Endothelial cell of umbilical vein (primary cell): ENCODE measurements around the gene ZNF423. TPM values are rescaled to one million over a fixed set of nuclear protein-coding genes. Genes with fewer than 3 reads are reported as not detected.

Experiments
- BruUV-seq: library from RNA; stranded (reverse); fragments of 400-500 nt; replicated peaks from 2 replicates; lab custom pipeline; 2021; lab: Mats Ljungman, UMichigan
- CTCF ChIA-PET: fragments of 300-600, 350-600 bp; sonication (Branson Sonifier 250); formaldehyde crosslinking; loops from one replicate; lab custom pipeline; 2021; ENCODE audit warnings: antibody characterized with exemption, inconsistent platforms; lab: Charles Lee
- POLR2A ChIA-PET: fragments of 300-600, 350-600 bp; sonication (Branson Sonifier 250); formaldehyde crosslinking; loops from one replicate; lab custom pipeline; 2021; ENCODE audit warnings: antibody characterized with exemption, inconsistent platforms; lab: Charles Lee
- DNase-seq: peaks from one replicate; pipeline ENCODE4 v3.0.0-alpha.2; 2011; ENCODE audit warnings: low read depth, low spot score
- FAIRE-seq: peaks from 2 replicates; lab custom pipeline; 2011; peaks lifted over from hg19 to GRCh38; lab: Jason Lieb, UNC
- H2AFZ ChIP-seq: 2 replicates; pipeline ENCODE4 v1.6.0; 2012; ENCODE audit warnings: low read depth, low read length, control low read depth, inconsistent platforms
- H3K27ac ChIP-seq: 2 replicates; pipeline ENCODE4 v1.5.1; 2011; ENCODE audit warnings: low read depth, mild to moderate bottlenecking, control low read depth, low read length, moderate library complexity; ENCODE audit not compliant: insufficient read depth
- H3K27me3 ChIP-seq, 2 experiments: 2 replicates each; pipeline versions ENCODE4 v1.6.0 to v1.6.1; 2011; ENCODE audit warnings: low read length in 2 of 2, mixed read lengths in 1 of 2; ENCODE audit not compliant: control insufficient read depth in 2 of 2, insufficient read depth in 2 of 2
- H3K36me3 ChIP-seq, 2 experiments: 2 replicates in 1 of 2; 3 replicates in 1 of 2; pipeline ENCODE4 v1.5.1; 2011; ENCODE audit warnings: low read length in 2 of 2, mild to moderate bottlenecking in 1 of 2, moderate library complexity in 1 of 2; ENCODE audit not compliant: control insufficient read depth in 2 of 2, insufficient read depth in 2 of 2; ENCODE audit errors: extremely low read depth in 1 of 2
- H3K4me1 ChIP-seq: 3 replicates; pipeline ENCODE4 v1.5.1; 2011; ENCODE audit warnings: mild to moderate bottlenecking, low read length; ENCODE audit not compliant: control insufficient read depth, insufficient read depth; ENCODE audit errors: extremely low read depth
- H3K4me2 ChIP-seq: 2 replicates; pipeline ENCODE4 v1.6.1; 2011; ENCODE audit warnings: low read length, control low read depth, mixed read lengths; ENCODE audit not compliant: insufficient read depth
- H3K4me3 ChIP-seq, 3 experiments: fragments of 200-600 bp in 1 of 3; sonication (generic), shearing (Covaris generic) in 1 of 3; replicated peaks in 1 of 3; 2 replicates each; pipeline ENCODE4 v1.5.1; 2011 to 2016; ENCODE audit warnings: control low read depth in 3 of 3, low read length in 3 of 3, mild to moderate bottlenecking in 2 of 3, inconsistent platforms in 1 of 3, low read depth in 1 of 3, moderate library complexity in 1 of 3; ENCODE audit not compliant: insufficient read depth in 1 of 3
- H3K79me2 ChIP-seq: 2 replicates; pipeline ENCODE4 v1.6.0; 2012; ENCODE audit warnings: low read length, inconsistent platforms; ENCODE audit not compliant: control insufficient read depth, insufficient read depth
- H3K9ac ChIP-seq: replicated peaks from 2 replicates; pipeline ENCODE3; 2011; ENCODE audit warnings: low read length, control low read depth; ENCODE audit not compliant: insufficient read depth; ENCODE audit errors: extremely low read depth
- H3K9me1 ChIP-seq: replicated peaks from 3 replicates; pipeline ENCODE4 v1.6.0; 2011; ENCODE audit warnings: mild to moderate bottlenecking, low read length; ENCODE audit not compliant: control insufficient read depth, insufficient read depth; ENCODE audit errors: extremely low read depth
- H3K9me3 ChIP-seq: replicated peaks from 2 replicates; pipeline ENCODE4 v1.5.1; 2012; ENCODE audit warnings: low read length, inconsistent platforms; ENCODE audit not compliant: control insufficient read depth, insufficient read depth
- H4K20me1 ChIP-seq: replicated peaks from 2 replicates; pipeline ENCODE3; 2011; ENCODE audit warnings: mild to moderate bottlenecking, low read length; ENCODE audit not compliant: control insufficient read depth, insufficient read depth; ENCODE audit errors: extremely low read depth
- CTCF ChIP-seq, 2 donors: IDR thresholded peaks; 1 replicate in 1 of 2; 2 replicates in 1 of 2; pipeline ENCODE4 v1.5.1; 2011; ENCODE audit warnings: low read length in 2 of 2, mild to moderate bottlenecking in 2 of 2, moderate library complexity in 2 of 2, control low read depth in 1 of 2, inconsistent platforms in 1 of 2, low read depth in 1 of 2; ENCODE audit not compliant: insufficient read depth in 1 of 2; ENCODE audit errors: extremely low read depth in 1 of 2
- EZH2 ChIP-seq: IDR thresholded peaks from 2 replicates; pipeline ENCODE4 v1.6.1; 2012; ENCODE audit warnings: borderline replicate concordance, low read depth, mild to moderate bottlenecking, moderate library complexity, low read length, inconsistent platforms; ENCODE audit not compliant: severe bottlenecking
- FOS ChIP-seq: IDR thresholded peaks from 2 replicates; pipeline ENCODE4 v1.6.1; 2011; ENCODE audit warnings: mild to moderate bottlenecking, low read length, moderate library complexity, borderline replicate concordance; ENCODE audit not compliant: insufficient read depth
- GATA2 ChIP-seq: IDR thresholded peaks from 2 replicates; pipeline ENCODE4 v1.7.0; 2011; ENCODE audit warnings: low read depth, mild to moderate bottlenecking, moderate library complexity, mixed read lengths, low read length; ENCODE audit not compliant: insufficient read length, insufficient read depth
- JUN ChIP-seq: IDR thresholded peaks from 2 replicates; pipeline ENCODE4 v1.6.1; 2011; ENCODE audit warnings: borderline replicate concordance, low read depth; ENCODE audit not compliant: insufficient read length, insufficient read depth
- MAX ChIP-seq: IDR thresholded peaks from 2 replicates; pipeline ENCODE4 v1.6.1; 2011; ENCODE audit not compliant: insufficient read depth, insufficient read length
- MYC ChIP-seq: IDR thresholded peaks from one replicate; pipeline ENCODE4 v1.6.1; 2011; ENCODE audit warnings: mild to moderate bottlenecking, low read depth, low read length
- POLR2A ChIP-seq: IDR thresholded peaks from 2 replicates; pipeline ENCODE4 v1.6.1; 2012; ENCODE audit warnings: low read depth, mild to moderate bottlenecking, control low read depth, low read length
- POLR2AphosphoS5 ChIP-seq: IDR thresholded peaks from 2 replicates; pipeline ENCODE4 v1.6.1; 2012; ENCODE audit warnings: low read depth, mild to moderate bottlenecking, control low read depth, low read length, moderate library complexity; ENCODE audit not compliant: insufficient read depth
- dilution Hi-C: fragments of 300-500 bp; cut with MboI; formaldehyde crosslinking; loops from one replicate; pipeline ENCODE4 v1.15.0; 2019; ENCODE audit warnings: low sequenced_read_pairs; ENCODE audit not compliant: extremely low pct_ligation_motif_present
- intact Hi-C: fragments of 100-400 bp; cut with micrococcal nuclease; formaldehyde crosslinking; loops from one replicate; pipeline ENCODE4 v1.10.0; 2022
- polyA plus RNA-seq, 4 experiments: library from polyadenylated mRNA; depleted of rRNA in 3 of 4; stranded (reverse) in 3 of 4; unstranded in 1 of 4; fragments of >200 nt; gene quantifications; 2 replicates each; pipeline versions ENCODE4 v1.2.1 to v1.2.3, GENCODE V29; 2011 to 2012; ENCODE audit warnings: missing spikeins in 1 of 4
- total RNA-seq: library from RNA; stranded (reverse); gene quantifications from 2 replicates; pipeline ENCODE4 v1.2.3, GENCODE V29; 2021

The ZNF423 gene
- total and polyA plus RNA-seq, 2 donors (not counting 3 experiments of a cell fraction or from before 2014, with no cell fraction given) = 2.2 to 8.1 TPM

GRCh38 chr16:49623501-49624266 is 232.2 kb downstream of the ZNF423 start:
- no peaks in the 10 kb centered on the region for H3K79me2 ChIP-seq
- intact Hi-C loops (no loop called here), dilution Hi-C loops (no loop called here)
- no peak overlapping the region for H3K4me2 ChIP-seq
- POLR2A ChIA-PET = no interaction called here
- H2AFZ ChIP-seq = no peak overlapping the region
- no peak for TF ChIP-seq GATA2
- TF ChIP-seq MAX = no peak
- TF ChIP-seq POLR2AphosphoS5 = no peak
- TF ChIP-seq FOS = no peak
- TF ChIP-seq CTCF (IDR thresholded peaks at IDR 0.05; ENCODE audit: extremely low read depth in 1 of 2, insufficient read depth in 1 of 2, low read depth in 1 of 2, low read length in 2 of 2) = no peak
- TF ChIP-seq POLR2A = no peak
- no peak for TF ChIP-seq MYC
- no peak for TF ChIP-seq JUN
- TF ChIP-seq EZH2 = no peak
- peaks cover 10% of the 10 kb centered on the region for H3K4me1 ChIP-seq
- BruUV-seq = no TSS peak
- H4K20me1 ChIP-seq = no peaks in the 10 kb centered on the region
- no peak overlapping the region for H3K9ac ChIP-seq
- no peaks in the 10 kb centered on the region for H3K9me1 ChIP-seq
- no peaks in the 10 kb centered on the region for H3K27me3 ChIP-seq
- no peak overlapping the region for H3K27ac ChIP-seq
- no peaks in the 10 kb centered on the region for H3K36me3 ChIP-seq
- CTCF ChIA-PET = no interaction called here
- no peak for DNase-seq
- FAIRE-seq = no peak
- H3K9me3 ChIP-seq = no peaks in the 10 kb centered on the region
- no peak overlapping the region for H3K4me3 ChIP-seq
